Cardiac muscle cell (in vitro differentiated cells and primary cell): ENCODE data around the gene TAL1. TPM values are rescaled to one million over a fixed set of nuclear protein-coding genes. Genes with fewer than 3 reads are reported as not detected.

Source experiments
- DNase-seq, 2 donors: peaks; one replicate each; pipeline versions ENCODE4 v3.0.0 to v3.0.0-alpha.2; 2010 to 2017; ENCODE audit warnings: low read depth in 1 of 2, low spot score in 1 of 2
- H3K27ac ChIP-seq: fragments of 200-600 bp; sonication (generic); 2 replicates; pipeline ENCODE4 v1.5.1; 2016
- H3K27me3 ChIP-seq: fragments of 200-600 bp; sonication (generic); 2 replicates; pipeline ENCODE4 v1.6.0; 2016; ENCODE audit warnings: control low read depth
- H3K36me3 ChIP-seq: fragments of 200-600 bp; sonication (generic); 2 replicates; pipeline ENCODE4 v1.5.1; 2016; ENCODE audit warnings: control low read depth
- H3K4me1 ChIP-seq: fragments of 200-600 bp; sonication (generic); 2 replicates; pipeline ENCODE4 v1.8.1; 2017; ENCODE audit warnings: low read depth, mild to moderate bottlenecking, mixed run types
- H3K4me3 ChIP-seq: fragments of 200-600 bp; sonication (generic); 2 replicates; pipeline ENCODE4 v1.5.1; 2016; ENCODE audit warnings: mild to moderate bottlenecking
- H3K9me3 ChIP-seq: fragments of 200-600 bp; sonication (generic); 2 replicates; pipeline ENCODE4 v1.5.1; 2017; ENCODE audit warnings: low read depth, mild to moderate bottlenecking, control low read depth
- CTCF ChIP-seq: IDR thresholded peaks from 2 replicates; pipeline ENCODE4 v1.5.1; 2012; ENCODE audit warnings: low read depth, mild to moderate bottlenecking, low read length
- polyA plus RNA-seq: library from polyadenylated mRNA; unstranded; fragments of >200 nt; fragmentation: Nextera tagmentation; extraction: Ambion mirVana; gene quantifications from 2 replicates; pipeline ENCODE4 v1.2.1, GENCODE V29; 2016
- total RNA-seq: library from RNA; depleted of rRNA; stranded (reverse); fragments of >200 nt; gene quantifications from 2 replicates; pipeline ENCODE4 v1.2.3, GENCODE V29; 2016

Gene TAL1
- total and polyA plus RNA-seq, 2 experiments from 2014 or later, result 0.30 to 0.32 TPM

DNA sequence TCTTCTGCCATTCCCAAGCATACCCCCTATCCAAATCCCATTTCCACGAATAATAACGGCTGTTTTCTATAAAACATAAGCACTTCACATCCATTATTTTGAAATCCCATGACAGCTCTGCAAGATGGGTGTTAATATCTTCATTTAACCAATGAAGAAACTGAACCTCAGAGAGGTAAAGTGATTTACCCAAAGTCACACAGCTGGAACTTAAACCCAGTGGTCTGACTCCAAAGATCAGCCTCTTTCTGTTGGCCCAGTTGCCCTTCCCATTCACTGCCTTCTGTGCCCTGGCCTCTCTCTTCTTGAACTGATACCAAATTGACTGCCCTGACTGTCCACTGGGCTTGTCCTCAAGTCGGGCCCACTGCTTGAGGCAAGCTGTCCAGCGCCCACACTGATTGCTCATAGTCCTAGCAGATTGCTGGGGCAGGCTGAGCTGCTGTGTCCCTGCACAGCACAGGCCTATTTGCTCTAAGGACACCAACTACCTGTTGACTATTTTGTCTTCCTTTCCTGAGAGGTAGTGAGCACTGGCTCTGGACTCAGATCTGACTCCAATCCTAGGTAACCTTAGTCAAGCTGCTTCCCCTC, 19.3 kb downstream of the TAL1 start:
- TF ChIP-seq CTCF, result no peak
- Histone ChIP-seq H3K27ac (no peak overlapping the region), H3K36me3 (no peaks in the 10 kb centered on the region), H3K4me3 (no peak overlapping the region), H3K4me1 (no peaks in the 10 kb centered on the region), H3K9me3 (no peaks in the 10 kb centered on the region), H3K27me3 (peaks cover 27% of the 10 kb centered on the region)
- no peak for DNase-seq

DNA sequence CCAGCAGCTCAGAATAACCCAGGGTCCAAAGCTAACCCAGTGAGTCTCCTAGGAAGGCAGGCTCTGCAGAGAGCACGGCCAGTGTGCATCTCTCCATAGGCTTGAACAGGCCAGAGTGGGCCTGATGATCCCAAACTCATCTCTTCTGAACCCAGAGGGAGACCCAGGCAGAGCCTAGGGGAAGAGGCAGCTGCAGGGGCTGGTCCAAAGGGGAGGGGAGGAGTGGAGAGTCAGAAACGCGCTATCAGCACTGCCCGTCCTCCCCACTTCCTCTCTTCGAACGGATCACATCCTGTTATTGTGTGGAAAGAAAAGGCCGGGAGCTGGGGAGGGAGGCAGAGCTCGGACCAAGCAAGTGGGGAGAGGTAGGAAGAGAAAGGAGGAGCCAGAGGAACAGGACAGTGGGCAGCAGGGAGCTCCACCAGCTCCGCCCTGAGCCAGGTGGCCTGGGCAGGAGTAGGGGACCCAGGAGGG, 20.2 kb downstream of the TAL1 start:
- DNase-seq, result peak in 1 of 2 donors; percentile 80
- Histone ChIP-seq H3K4me3 (no peak overlapping the region), H3K4me1 (no peaks in the 10 kb centered on the region), H3K27ac (no peak overlapping the region), H3K27me3 (peaks cover 27% of the 10 kb centered on the region), H3K36me3 (no peaks in the 10 kb centered on the region), H3K9me3 (no peaks in the 10 kb centered on the region)
- no peak for TF ChIP-seq CTCF

GRCh38 chr1:47210666-47211065, 21.4 kb downstream of the TAL1 start:
- Histone ChIP-seq H3K27ac (no peak overlapping the region), H3K4me3 (no peak overlapping the region), H3K4me1 (no peaks in the 10 kb centered on the region), H3K27me3 (peaks cover 30% of the 10 kb centered on the region), H3K9me3 (no peaks in the 10 kb centered on the region), H3K36me3 (no peaks in the 10 kb centered on the region)
- DNase-seq, result no peak
- no peak for TF ChIP-seq CTCF

DNA sequence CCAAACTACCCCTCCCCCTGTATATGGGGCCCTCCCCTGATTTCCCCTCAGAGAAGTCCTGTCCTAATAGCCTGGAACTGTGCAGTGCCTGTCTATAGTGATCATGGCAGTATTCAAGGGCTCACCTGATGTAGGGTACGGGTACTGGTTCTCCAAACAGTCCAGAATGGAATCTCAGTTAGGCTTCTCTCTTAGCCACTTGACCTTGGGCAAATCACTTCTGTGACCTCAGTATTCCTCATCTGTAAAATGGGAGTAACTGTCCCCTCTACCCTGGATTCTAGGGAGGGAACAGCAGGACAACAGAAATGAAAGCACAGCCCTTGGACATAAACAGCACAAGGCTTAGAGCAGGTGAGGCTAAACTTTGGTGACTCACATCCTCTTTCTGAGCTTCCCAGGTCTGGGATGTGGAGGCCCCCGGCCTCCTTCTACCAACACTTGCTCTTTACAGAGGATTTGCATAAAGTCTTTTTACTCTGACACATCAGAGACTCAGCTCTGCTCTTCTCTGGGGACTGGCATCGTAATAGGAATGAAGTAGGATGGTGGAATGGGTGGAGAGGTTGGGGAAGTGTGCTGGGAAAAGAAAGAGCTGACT, 22.2 kb downstream of the TAL1 start:
- DNase-seq, result no peak
- TF ChIP-seq CTCF, result no peak
- H3K36me3 ChIP-seq, result no peaks in the 10 kb centered on the region
- H3K4me1 ChIP-seq, result no peaks in the 10 kb centered on the region
- H3K27me3 ChIP-seq, result peaks cover 34% of the 10 kb centered on the region
- no peak overlapping the region for H3K27ac ChIP-seq
- no peak overlapping the region for H3K4me3 ChIP-seq
- H3K9me3 ChIP-seq, result no peaks in the 10 kb centered on the region

DNA sequence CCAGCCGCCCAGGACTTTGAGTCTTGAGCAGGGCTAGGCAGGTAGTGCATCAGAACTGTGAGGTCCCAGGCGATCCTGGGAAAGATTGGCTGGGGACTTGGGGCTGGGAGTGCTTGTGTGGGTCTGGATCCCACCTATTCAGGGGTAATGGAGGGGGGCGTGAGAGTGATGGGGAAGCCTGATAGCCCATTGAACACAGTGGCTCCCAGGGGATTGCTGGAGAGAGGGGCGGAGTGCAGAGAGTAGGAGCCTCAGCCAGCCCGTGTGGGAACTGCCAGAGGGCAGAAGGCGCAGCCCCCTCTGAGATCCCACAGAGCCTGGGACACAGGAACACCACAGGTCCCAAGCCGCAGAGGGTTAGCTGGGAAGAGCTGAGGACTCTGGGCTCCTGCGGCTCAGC, 22.9 kb downstream of the TAL1 start:
- no peaks in the 10 kb centered on the region for H3K9me3 ChIP-seq
- no peak overlapping the region for H3K27ac ChIP-seq
- H3K4me3 ChIP-seq, result no peak overlapping the region
- H3K36me3 ChIP-seq, result no peaks in the 10 kb centered on the region
- no peak for DNase-seq
- peaks cover 38% of the 10 kb centered on the region for H3K27me3 ChIP-seq
- TF ChIP-seq CTCF, result no peak
- no peaks in the 10 kb centered on the region for H3K4me1 ChIP-seq
